Measurements from ENCODE around the gene FGFR3.

Gene FGFR3

GRCh38 chr4:1798580-1799386 lies 5.7 kb downstream of the FGFR3 start:
- no peak overlapping the region for H3K4me3 ChIP-seq (ENCODE audit: low read length)
- TF ChIP-seq, protein P1, sequence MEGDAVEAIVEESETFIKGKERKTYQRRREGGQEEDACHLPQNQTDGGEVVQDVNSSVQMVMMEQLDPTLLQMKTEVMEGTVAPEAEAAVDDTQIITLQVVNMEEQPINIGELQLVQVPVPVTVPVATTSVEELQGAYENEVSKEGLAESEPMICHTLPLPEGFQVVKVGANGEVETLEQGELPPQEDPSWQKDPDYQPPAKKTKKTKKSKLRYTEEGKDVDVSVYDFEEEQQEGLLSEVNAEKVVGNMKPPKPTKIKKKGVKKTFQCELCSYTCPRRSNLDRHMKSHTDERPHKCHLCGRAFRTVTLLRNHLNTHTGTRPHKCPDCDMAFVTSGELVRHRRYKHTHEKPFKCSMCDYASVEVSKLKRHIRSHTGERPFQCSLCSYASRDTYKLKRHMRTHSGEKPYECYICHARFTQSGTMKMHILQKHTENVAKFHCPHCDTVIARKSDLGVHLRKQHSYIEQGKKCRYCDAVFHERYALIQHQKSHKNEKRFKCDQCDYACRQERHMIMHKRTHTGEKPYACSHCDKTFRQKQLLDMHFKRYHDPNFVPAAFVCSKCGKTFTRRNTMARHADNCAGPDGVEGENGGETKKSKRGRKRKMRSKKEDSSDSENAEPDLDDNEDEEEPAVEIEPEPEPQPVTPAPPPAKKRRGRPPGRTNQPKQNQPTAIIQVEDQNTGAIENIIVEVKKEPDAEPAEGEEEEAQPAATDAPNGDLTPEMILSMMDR (conservative IDR thresholded peaks at IDR 0.05; ENCODE audit: low read depth, low read length), result no peak
- DNase-seq (ENCODE audit: low read depth), result no peak

- no peak overlapping the region for H3K4me3 ChIP-seq (ENCODE audit: low read length)
- TF ChIP-seq, protein P1 (conservative IDR thresholded peaks at IDR 0.05; ENCODE audit: low read depth, low read length), result no peak
- DNase-seq (ENCODE audit: low read depth), result no peak
Observed at GRCh38 chr4:1799387-1800375, 6.6 kb downstream of the FGFR3 start.

- no peak for DNase-seq (ENCODE audit: low read depth)
- no peak overlapping the region for H3K4me3 ChIP-seq (ENCODE audit: low read length)
- TF ChIP-seq, protein P1 (conservative IDR thresholded peaks at IDR 0.05; ENCODE audit: low read depth, low read length), result no peak
Observed at GRCh38 chr4:1800805-1801204, 7.7 kb downstream of the FGFR3 start.

GRCh38 chr4:1801286-1801958 lies 8.3 kb downstream of the FGFR3 start:
- TF ChIP-seq, protein P1 (conservative IDR thresholded peaks at IDR 0.05; ENCODE audit: low read depth, low read length), result no peak
- DNase-seq (ENCODE audit: low read depth), result no peak
- H3K4me3 ChIP-seq (ENCODE audit: low read length), result no peak overlapping the region

DNA sequence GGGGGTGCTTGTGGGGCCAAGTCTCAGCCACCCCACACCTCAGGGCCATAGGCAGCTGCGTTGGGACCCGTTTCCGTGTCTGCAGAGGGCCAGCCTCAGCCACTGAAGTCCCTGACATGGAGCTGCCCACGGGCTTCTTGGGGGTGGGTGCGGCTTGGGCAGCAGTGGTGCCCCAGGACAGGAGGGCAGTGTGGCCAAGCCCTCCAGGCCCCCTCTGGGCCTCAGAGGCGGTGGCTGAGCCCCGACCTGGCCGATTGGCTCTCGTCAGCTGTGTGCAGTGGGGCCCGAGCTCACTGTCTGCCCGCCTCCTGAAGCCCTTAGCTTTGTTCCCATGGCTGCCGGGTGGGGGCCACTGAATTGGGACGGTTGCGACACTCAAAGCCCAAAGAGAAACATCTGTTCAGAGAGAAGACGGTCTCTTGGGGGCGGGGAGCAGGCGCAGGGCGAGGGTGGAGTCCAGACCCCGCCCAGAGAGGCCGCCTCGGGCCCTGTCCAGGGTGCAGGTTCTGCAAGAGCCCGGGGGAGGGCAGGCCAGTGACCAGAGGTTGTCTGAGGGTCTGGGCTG lies 9.1 kb downstream of the FGFR3 start:
- no peak for DNase-seq (ENCODE audit: low read depth)
- TF ChIP-seq, protein P1 (conservative IDR thresholded peaks at IDR 0.05; ENCODE audit: low read depth, low read length), result no peak

GRCh38 chr4:1802720-1803522 lies 9.8 kb downstream of the FGFR3 start:
- DNase-seq (ENCODE audit: low read depth), result no peak
- H3K4me3 ChIP-seq (ENCODE audit: low read length), result no peak overlapping the region
- TF ChIP-seq, protein P1 (conservative IDR thresholded peaks at IDR 0.05; ENCODE audit: low read depth, low read length), result no peak

More for the DNA sequence above, 9.1 kb downstream of the FGFR3 start:
- H3K4me3 ChIP-seq (ENCODE audit: low read length), result no peak overlapping the region

All from retinal pigment epithelial cell (primary cell).